ENCODE data around the gene WASHC4.
"Not testable (repeated sequence)": the region's sequence is repeated elsewhere in the genome, so short reads cannot be mapped to it uniquely, and the experiment has no call there.

The WASHC4 gene

GRCh38 chr12:105092336-105092735 is 15.2 kb upstream of the WASHC4 start:
- DNase-seq (ENCODE audit: low read depth in 2 of 2) = no peak

- not testable (repeated sequence) for DNase-seq (ENCODE audit: low read depth in 2 of 2)
Observed at GRCh38 chr12:105095338-105095737, 12.2 kb upstream of the WASHC4 start.

GRCh38 chr12:105099356-105099755 is 8.2 kb upstream of the WASHC4 start:
- no peak for DNase-seq (ENCODE audit: low read depth in 2 of 2)

- DNase-seq (ENCODE audit: low read depth in 2 of 2) = no peak
Observed at GRCh38 chr12:105100207-105100985, 7.1 kb upstream of the WASHC4 start.

- DNase-seq (ENCODE audit: low read depth in 2 of 2) = no peak
Observed at GRCh38 chr12:105100998-105101397, 6.5 kb upstream of the WASHC4 start.

- no peak for DNase-seq (ENCODE audit: low read depth in 2 of 2)
Observed at GRCh38 chr12:105102673-105103072, 4.9 kb upstream of the WASHC4 start.

- DNase-seq (ENCODE audit: low read depth in 2 of 2) = no peak
Observed at GRCh38 chr12:105104762-105105161, 2.8 kb upstream of the WASHC4 start.

- DNase-seq (ENCODE audit: low read depth in 2 of 2) = no peak
Observed at GRCh38 chr12:105106621-105107020, 910 bp upstream of the WASHC4 start.

- DNase-seq (ENCODE audit: low read depth in 2 of 2) = no peak
Observed at GRCh38 chr12:105107171-105107493, 399 bp upstream of the WASHC4 start.

- DNase-seq (ENCODE audit: low read depth in 2 of 2) = no peak
Observed at GRCh38 chr12:105109465-105110212, 2.1 kb downstream of the WASHC4 start.

GRCh38 chr12:105110851-105111250 is 3.3 kb downstream of the WASHC4 start:
- DNase-seq (ENCODE audit: low read depth in 2 of 2) = no peak

GRCh38 chr12:105113094-105113493 is 5.6 kb downstream of the WASHC4 start:
- DNase-seq (ENCODE audit: low read depth in 2 of 2) = no peak

GRCh38 chr12:105116969-105117368 is 9.4 kb downstream of the WASHC4 start:
- DNase-seq (ENCODE audit: low read depth in 2 of 2) = no peak

GRCh38 chr12:105120551-105120950 is 13.0 kb downstream of the WASHC4 start:
- no peak for DNase-seq (ENCODE audit: low read depth in 2 of 2)

GRCh38 chr12:105138248-105138647 is 30.7 kb downstream of the WASHC4 start:
- DNase-seq (ENCODE audit: low read depth in 2 of 2) = no peak

GRCh38 chr12:105141320-105141922 is 33.9 kb downstream of the WASHC4 start:
- DNase-seq (ENCODE audit: low read depth in 2 of 2) = no peak

- no peak for DNase-seq (ENCODE audit: low read depth in 2 of 2)
Observed at GRCh38 chr12:105142259-105142658, 34.7 kb downstream of the WASHC4 start.

- no peak for DNase-seq (ENCODE audit: low read depth in 2 of 2)
Observed at GRCh38 chr12:105156260-105156659, 48.7 kb downstream of the WASHC4 start.

- no peak for DNase-seq (ENCODE audit: low read depth in 2 of 2)
Observed at GRCh38 chr12:105157606-105158005, 50.1 kb downstream of the WASHC4 start.

GRCh38 chr12:105158876-105159275 is 51.3 kb downstream of the WASHC4 start:
- no peak for DNase-seq (ENCODE audit: low read depth in 2 of 2)

- no peak for DNase-seq (ENCODE audit: low read depth in 2 of 2)
Observed at GRCh38 chr12:105162174-105162573, 54.6 kb downstream of the WASHC4 start.

GRCh38 chr12:105164068-105164467 is 56.5 kb downstream of the WASHC4 start:
- DNase-seq (ENCODE audit: low read depth in 2 of 2) = no peak

GRCh38 chr12:105166736-105167135 is 59.2 kb downstream of the WASHC4 start:
- DNase-seq (ENCODE audit: low read depth in 2 of 2) = no peak

Data from stimulated activated CD8-positive, alpha-beta memory T cell treated with anti-CD3 and anti-CD28 coated beads, Interleukin-15, amount 100 ng/mL, for 48 hours (primary cell).